IPS-18c (cell line): ENCODE results near the gene EGLN1.
"Not testable (repeated sequence)": the region's sequence is repeated elsewhere in the genome, so short reads cannot be mapped to it uniquely, and the experiment has no call there.

Experiments
- H3K4me3 ChIP-seq: 2 replicates; pipeline ENCODE4 v1.7.0; 2013; ENCODE audit warnings: low read depth, mild to moderate bottlenecking, low read length, moderate library complexity; ENCODE audit not compliant: insufficient read depth
- H3K9me3 ChIP-seq: one replicate; pipeline ENCODE4 v1.6.1; 2013; ENCODE audit warnings: mild to moderate bottlenecking, low read length, moderate library complexity; ENCODE audit not compliant: control insufficient read depth, insufficient read depth

Gene EGLN1

DNA sequence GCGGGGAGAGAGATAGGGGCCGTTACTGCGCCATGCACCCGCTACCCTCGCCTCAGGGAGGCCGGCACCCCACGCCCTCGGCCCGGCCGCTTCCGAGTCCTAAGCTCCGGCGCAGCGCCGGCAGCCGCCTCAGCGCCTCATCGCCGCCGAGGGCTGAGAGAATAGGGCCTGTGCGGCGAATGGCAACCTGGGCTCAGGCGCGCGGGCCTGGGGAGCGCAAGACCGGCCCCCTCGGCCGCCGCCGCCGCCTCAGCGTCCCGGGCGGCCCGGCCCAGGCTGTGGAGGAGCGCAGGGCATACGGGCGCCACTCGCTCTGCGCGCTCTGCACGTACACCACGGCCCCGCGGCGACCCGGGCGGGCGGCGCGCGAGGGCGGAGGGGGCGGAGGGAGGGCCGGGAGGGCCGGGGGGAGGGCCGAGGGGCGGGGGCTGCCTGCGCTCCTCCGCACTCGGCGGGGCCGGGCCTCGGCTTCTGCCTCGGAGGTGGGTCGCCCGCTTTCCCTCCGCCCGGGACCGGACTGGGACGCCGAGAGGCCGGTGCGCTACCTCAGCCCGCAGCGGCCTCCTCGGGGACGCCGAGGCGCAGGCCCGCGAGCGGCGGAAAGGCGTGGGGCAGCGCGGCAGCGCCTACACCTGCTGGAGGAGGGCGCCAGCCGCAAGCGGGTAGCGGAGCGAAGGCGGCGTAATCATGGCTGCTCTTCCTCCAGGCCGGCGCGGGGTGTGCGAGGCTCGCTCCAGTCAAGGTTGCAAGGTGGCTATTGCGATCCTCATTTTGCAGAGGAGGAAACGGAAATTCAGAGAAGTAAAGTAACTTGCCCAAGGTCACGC, at the start of gene EGLN1:
Gene EGLN1 (minus strand): TSS at position 317 of the 827 bp plus-strand sequence. CDS start 399 bp downstream, outside the sequence.
- H3K4me3 ChIP-seq = peak within 1 kb of the TSS; percentile 60
- no peaks in the 10 kb centered on the region for H3K9me3 ChIP-seq

DNA sequence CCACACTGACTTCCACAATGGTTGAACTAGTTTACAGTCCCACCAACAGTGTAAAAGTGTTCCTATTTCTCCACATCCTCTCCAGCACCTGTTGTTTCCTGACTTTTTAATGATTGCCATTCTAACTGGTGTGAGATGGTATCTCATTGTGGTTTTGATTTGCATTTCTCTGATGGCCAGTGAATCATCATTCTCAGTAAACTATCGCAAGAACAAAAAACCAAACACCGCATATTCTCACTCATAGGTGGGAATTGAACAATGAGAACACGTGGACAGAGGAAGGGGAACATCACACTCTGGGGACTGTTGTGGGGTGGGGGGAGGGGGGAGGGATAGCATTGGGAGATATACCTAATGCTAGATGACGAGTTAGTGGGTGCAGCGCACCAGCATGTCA, 49.4 kb upstream of the EGLN1 start:
- not testable (repeated sequence) for H3K9me3 ChIP-seq, H3K4me3 ChIP-seq

DNA sequence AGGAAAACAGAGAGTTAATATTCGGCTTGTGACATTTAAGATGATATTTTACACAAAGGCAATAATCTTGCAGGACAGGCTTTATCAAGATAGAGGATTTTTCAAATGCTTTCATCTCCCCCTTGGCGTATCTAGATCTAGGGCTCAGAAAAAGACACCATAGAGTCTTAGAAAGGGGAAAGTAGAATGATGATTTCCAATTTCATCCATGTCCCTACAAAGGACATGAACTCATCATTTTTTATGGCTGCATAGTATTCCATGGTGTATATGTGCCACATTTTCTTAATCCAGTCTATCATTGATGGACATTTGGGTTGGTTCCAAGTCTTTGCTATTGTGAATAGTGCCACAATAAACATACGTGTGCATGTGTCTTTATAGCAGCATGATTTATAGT, 48.9 kb upstream of the EGLN1 start:
- not testable (repeated sequence) for H3K9me3 ChIP-seq, H3K4me3 ChIP-seq

DNA sequence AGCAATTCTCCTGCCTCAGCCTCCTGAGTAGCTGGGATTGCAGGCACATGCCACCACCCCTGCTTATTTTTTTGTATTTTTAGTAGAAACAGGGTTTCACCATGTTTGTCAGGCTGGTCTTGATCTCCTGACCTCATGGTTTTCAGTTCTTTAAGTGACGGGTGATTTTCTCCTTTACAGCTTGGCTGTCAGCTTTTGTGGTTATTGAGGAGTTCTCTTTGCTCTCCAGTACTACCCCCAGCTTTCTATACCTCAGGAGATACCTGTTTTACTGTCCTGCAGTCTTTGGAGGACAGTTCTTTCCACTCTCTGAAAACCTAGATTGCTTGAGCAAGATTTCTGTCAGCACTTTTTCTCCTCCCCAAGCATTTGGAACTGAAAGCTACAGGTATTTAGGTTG, 45.9 kb upstream of the EGLN1 start:
- H3K9me3 ChIP-seq = no peaks in the 10 kb centered on the region
- no peak overlapping the region for H3K4me3 ChIP-seq

DNA sequence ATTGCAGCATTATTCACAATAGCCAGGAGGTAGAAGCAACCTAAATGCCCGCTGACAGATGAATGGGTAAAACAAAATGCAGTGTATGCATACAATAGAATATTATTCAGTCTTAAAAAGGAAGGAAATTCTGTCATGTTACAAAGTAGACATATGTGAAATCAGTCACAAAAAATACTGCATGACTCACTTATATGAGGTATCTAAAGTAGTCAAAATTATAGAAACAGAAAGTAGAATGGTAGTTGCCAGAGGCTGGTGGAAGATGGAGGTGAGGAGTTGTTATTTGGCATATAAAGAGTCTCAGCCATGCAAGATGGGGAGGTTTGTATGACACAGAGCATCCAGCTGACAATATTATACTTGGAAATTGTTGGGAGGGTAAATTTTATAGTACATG, 43.0 kb upstream of the EGLN1 start:
- no peaks in the 10 kb centered on the region for H3K9me3 ChIP-seq
- no peak overlapping the region for H3K4me3 ChIP-seq

DNA sequence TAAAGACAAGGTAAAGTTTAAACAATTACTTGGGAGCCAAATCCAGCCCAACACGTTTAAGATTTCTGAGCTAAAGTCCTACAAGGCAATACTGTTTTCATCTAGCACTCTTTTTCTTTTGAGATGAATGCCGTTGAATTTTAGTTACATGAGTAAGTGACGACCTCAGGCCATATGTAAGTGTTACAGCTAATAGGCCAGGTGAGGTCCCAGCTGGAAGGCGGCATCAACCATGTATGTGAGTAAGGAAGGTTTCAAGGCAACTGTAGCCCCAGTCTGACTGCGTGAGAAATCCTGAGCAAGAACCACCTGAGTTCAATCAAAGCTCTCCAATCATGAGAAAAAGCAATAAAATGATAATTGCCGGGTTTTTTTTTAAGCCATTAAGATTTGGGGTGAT, 41.5 kb upstream of the EGLN1 start:
- H3K4me3 ChIP-seq = no peak overlapping the region
- no peaks in the 10 kb centered on the region for H3K9me3 ChIP-seq

DNA sequence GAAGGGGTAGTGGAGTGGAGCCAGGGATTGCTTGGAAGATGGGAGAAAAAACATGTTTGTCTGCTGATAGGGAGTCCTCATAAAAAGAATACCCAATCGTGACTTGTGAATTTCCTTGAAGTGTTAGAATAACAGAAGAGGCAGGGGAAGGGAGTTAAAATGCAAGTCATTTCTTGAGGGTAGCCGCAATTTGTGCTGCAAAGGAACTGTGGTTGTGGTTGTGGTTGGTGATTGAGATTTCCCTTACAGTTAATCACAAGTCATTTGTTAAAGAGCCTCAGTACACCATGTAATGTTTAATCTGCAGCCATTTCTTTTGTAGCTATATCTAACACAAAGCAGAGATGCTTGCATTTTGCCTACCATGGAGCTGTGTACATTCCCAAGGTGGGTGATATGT, 38.5 kb upstream of the EGLN1 start:
- Histone ChIP-seq H3K4me3 (no peak overlapping the region), H3K9me3 (peaks cover 2% of the 10 kb centered on the region)

DNA sequence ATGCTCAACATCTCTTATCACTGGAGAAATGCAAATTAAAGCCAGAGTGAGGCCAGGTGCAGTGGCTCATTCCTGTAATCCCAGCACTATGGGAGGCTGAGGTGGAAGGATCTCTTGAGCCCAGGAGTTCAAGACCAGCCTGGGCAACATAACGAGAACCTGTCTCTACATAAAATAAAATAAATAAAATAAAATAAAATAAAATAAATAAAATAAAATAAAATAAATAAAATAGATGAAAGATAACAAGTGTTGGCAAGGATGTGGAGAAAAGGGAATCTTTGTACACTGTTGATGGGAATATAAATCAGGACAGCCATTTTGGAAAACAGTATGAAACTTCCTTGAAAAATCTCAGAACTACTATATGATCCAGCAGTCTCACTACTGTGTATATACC, 37.4 kb upstream of the EGLN1 start:
- not testable (repeated sequence) for H3K9me3 ChIP-seq, H3K4me3 ChIP-seq

DNA sequence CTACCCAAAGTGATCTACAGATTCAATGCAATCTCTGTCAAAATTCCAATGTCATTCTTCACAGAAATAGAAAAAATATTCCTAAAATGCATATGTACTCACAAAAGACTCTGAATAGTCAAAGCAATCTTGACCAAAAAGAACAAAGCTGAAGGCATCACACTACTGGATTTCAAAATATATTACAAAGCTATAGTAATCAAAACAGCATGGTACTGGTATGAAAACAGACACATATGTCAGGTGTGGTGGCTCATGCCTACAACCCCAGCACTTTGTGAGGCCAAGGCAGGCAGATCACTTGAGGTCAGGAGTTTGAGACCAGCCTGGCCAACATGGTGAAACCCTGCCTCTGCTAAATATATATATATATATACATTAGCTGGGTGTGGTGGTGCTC, 35.9 kb upstream of the EGLN1 start:
- H3K9me3 ChIP-seq, H3K4me3 ChIP-seq: not testable (repeated sequence)

DNA sequence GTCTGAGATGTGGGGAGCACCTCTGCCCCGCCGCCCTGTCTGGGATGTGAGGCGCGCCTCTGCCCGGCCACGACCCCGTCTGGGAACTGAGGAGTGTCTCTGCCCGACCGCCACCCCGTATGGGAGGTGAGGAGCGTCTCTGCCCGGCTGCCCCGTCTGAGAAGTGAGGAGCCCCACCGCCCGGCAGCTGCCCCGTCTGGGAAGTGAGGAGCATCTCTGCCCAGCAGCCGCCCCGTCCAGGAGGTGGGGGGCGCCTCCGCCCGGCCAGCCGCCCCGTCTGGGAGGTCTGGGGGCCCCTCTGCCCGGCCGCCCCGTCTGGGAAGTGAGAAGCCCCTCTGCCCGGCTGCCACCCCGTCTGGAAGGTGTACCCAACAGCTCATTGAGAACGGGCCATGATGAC, 32.0 kb upstream of the EGLN1 start:
- not testable (repeated sequence) for H3K9me3 ChIP-seq, H3K4me3 ChIP-seq

DNA sequence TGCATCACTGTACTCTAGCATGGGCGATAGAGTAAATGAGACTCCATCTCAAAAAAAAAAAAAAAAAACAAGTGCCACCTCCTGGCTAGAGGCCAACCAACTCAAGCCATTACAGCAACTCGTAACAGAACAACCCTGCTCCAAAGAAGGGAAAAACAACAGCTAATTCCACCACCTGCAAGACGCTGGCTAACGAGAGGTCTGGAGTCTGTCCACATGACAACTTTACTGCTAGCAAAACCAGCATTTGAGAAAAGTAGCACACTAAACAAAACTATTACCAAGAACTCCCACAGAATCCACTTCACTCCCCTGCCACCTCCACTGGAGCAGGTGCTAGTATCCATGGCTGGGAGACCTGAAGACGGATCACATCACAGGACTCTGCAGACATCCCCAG, 24.1 kb upstream of the EGLN1 start:
- Histone ChIP-seq H3K9me3 (no peaks in the 10 kb centered on the region), H3K4me3 (no peak overlapping the region)

DNA sequence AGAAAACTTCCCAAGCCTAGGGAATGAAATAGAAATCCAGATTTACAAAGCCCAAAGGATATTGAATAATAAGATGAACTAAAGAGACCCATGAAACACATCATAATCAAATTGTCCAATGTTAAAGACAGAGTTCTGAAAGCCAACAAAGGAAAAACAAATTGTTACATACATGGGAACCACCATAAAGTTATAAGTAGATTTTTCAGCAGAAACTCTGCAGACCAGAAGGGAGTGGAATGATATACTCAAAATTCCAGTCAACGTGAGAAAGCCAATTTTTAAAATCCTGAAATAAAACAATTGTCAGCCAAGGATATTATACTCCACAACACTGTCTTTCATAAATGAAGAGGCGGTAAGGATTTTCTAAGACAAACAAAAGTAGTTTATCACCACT, 22.0 kb upstream of the EGLN1 start:
- Histone ChIP-seq H3K9me3 (no peaks in the 10 kb centered on the region), H3K4me3 (no peak overlapping the region)

DNA sequence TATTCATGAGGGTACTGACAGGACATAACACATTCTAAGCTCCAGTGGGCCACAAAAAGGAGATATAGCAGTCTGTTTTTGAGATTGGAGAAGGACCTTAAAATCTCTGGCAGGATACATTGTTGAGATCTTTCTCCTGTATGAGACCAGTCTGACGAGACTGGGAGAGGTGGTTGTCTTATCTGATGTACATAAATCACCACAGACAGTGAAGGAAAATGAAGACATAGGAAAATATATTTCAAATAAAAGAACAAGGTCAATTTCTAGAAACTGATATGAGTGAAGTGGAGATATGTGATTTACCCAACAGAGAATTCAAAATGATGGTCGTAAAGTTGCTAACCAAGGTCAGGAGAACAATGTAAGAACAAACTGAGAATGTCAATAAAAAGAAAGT, 21.3 kb upstream of the EGLN1 start:
- Histone ChIP-seq H3K4me3 (no peak overlapping the region), H3K9me3 (no peaks in the 10 kb centered on the region)

DNA sequence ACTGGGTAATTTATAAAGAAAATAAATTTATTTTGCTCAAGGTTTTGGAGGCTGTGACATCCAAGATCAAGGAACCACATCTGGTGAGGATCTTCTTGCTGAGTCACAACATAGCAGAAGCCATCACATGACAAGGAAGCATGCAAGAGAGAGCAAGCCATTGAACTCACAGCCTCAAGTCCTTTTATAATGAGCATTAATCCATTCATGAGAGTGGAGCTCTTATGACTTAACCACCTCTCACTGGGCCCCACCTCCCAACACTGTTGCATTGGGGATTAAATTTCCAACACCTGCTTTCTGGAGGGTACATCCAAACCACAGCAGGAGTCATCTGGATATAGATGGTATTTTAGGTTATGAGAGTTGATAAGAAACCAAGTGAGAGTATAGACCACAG, 20.6 kb upstream of the EGLN1 start:
- H3K4me3 ChIP-seq = no peak overlapping the region

DNA sequence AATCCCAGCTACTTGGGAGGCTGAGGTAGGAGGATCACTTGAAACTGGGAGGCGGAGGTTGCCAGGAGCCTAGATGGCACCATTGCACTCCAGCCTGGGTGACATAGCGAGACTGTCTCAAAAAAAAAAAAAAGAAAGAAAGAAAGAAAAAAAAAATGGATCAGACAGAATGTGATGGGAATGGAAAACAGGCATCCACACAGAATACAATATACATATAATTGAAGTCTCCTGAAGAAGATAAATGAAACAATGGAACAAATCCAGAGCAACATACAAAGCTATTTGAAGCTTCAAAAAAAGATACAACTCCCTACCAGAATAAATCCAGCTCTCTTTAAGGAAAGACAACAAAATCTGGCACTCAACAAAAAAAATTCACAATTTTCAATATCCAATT, 10.9 kb upstream of the EGLN1 start:
- no peak overlapping the region for H3K4me3 ChIP-seq
- H3K9me3 ChIP-seq = no peaks in the 10 kb centered on the region

More for the DNA sequence above, 20.6 kb upstream of the EGLN1 start:
- H3K9me3 ChIP-seq = no peaks in the 10 kb centered on the region

DNA sequence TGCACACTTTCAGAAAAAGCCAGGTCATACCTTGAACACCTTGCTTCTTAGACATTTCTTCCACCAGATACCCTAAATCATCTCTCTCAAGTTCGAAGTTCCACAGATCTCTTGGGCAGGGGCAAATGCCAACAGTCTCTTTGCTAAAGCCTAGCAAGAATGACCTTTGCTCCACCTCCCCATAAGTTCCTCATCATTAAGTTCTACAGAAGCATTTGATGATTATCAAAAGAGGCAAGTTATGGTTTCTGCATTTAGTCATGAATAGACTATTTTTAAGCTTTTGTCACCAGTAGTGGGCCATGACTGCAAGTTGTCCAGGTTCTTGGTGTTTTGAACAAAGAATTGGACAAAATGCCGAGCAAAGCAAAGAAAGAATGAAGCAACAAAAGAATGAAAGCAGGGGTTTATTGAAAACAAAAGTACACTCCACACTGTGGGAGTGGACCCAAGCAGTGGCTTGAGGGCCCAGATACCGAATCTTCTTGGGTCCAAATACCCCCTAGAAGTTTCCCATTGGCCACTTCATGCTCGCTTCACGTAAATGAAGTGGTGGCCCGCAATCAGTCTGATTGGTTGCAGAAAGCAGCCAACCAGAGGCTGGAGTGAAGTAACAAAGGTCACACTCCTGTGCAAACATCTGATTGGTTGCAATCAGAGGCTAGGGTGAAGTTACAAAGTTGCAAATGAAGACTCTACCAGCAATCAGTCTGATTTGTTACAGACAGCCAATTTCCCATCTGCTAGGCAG, 9.8 kb upstream of the EGLN1 start:
- Histone ChIP-seq H3K4me3 (no peak overlapping the region), H3K9me3 (no peaks in the 10 kb centered on the region)

DNA sequence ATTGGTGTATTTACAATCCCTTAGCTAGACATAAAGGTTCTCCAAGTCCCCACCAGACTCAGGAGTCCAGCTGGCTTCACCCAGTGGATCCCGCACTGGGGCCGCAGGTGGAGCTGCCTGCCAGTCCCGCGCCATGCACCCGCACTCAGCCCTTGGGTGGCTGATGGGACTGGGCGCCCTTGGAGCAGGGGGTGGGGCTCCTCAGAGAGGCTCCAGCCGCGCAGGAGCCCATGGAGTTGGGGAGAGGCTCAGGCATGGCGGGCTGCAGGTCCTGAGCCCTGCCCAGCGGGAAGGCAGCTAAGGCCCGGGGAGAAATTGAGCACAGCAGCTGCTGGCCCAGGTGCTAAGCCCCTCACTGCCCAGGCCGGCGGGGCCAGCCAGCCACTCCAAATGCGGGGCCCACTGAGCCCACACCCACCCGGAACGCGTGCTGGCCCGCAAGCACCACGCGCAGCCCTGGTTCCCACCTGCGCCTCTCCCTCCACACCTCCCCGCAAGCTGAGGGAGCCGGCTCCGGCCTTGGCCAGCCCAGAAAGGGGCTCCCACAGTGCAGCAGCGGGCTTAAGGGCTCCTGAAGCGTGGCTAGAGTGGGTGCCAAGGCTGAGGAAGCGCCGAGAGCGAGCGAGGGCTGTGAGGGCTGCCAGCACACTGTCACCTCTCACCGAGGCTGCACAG, 8.7 kb upstream of the EGLN1 start:
- not testable (repeated sequence) for H3K4me3 ChIP-seq, H3K9me3 ChIP-seq

DNA sequence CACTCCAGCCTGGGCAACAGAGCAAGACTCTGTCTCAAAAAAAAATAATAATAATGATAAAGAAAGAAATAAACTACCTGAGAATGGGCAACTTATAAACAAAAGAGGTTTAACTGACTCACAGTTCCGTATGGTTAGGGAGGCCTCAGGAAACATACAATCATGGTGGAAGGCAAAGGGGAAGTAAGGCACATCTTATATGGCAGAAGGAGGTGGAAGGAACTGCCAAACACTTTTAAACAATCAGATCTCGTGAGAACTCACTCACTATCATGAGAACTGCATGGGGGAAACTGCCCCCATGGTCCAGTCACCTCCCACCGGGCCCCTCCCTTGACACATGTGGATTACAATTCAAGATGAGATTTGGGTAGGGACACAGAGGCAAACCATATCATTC, 6.3 kb upstream of the EGLN1 start:
- no peaks in the 10 kb centered on the region for H3K9me3 ChIP-seq
- H3K4me3 ChIP-seq = no peak overlapping the region
